Measurements from ENCODE around the gene RNF168. TPM values are rescaled to one million over a fixed set of nuclear protein-coding genes. Genes with fewer than 3 reads are reported as not detected.
"Not testable (repeated sequence)": the region's sequence is repeated elsewhere in the genome, so short reads cannot be mapped to it uniquely, and the experiment has no call there.

RNF168 gene
- total and polyA plus RNA-seq, 2 of the 4 experiments (the other 2 are of a cell fraction), result 2.5 to 15.2 TPM

DNA sequence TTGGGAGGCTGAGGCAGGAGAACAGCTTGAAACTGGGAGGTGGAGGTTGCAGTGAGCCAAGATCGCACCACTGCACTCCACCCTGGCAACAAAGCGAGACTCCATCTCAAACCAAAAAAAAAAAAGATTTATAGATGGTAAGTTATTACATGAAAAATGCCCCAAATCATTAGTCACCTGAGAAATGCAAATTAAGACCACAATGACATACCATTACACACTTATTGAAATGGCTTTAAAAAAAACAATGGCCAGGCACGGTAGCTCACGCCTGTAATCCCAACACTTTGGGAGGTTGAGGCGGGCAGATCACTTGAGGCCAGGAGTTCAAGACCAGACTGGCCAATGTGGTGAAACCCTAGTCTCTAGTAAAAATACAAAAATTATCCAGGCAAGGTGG lies 81.9 kb downstream of the RNF168 start:
- H3K27me3 ChIP-seq (ENCODE audit: control insufficient read depth, insufficient read depth, low read length); H2BK20ac ChIP-seq (ENCODE audit: low read depth, low read length); H3K23ac ChIP-seq (ENCODE audit: low read depth, low read length); H3K4me2 ChIP-seq (ENCODE audit: low read depth, low read length); intact Hi-C loops (cut with micrococcal nuclease); H3K9me3 ChIP-seq (ENCODE audit: control insufficient read depth, insufficient read depth, low read length); H3K4ac ChIP-seq (ENCODE audit: low read depth, low read length); H3K27ac ChIP-seq (ENCODE audit: insufficient read depth, low read length); H3K14ac ChIP-seq (replicated peaks; ENCODE audit: low read depth, low read length); H3K4me3 ChIP-seq (ENCODE audit: insufficient read depth, low read depth, low read length); H3K36me3 ChIP-seq (ENCODE audit: control insufficient read depth, insufficient read depth, low read length); H4K8ac ChIP-seq (ENCODE audit: low read depth in 2 of 2, low read length in 2 of 2); H3K18ac ChIP-seq (ENCODE audit: low read depth, low read length); H3K9ac ChIP-seq (ENCODE audit: low read depth, low read length); H2BK15ac ChIP-seq (ENCODE audit: low read depth, low read length); H4K5ac ChIP-seq (ENCODE audit: low read depth, low read length); H2AFZ ChIP-seq (replicated peaks; ENCODE audit: low read length, poor library complexity); BruUV-seq (replicated peaks); H2AK5ac ChIP-seq (ENCODE audit: low read depth, low read length); in situ Hi-C loops (cut with MboI; ENCODE audit: low sequenced_read_pairs); H3K4me1 ChIP-seq (ENCODE audit: control insufficient read depth, insufficient read depth, low read length); H2AK9ac ChIP-seq (replicated peaks; ENCODE audit: low read depth, low read length, poor library complexity); DNase-seq; dilution Hi-C loops (cut with HindIII; ENCODE audit: low sequenced_read_pairs, unreplicated experiment); POLR2A ChIA-PET (ENCODE audit: unreplicated experiment); H4K91ac ChIP-seq (ENCODE audit: insufficient read depth, low read depth, low read length); H3K9me1 ChIP-seq (ENCODE audit: insufficient read depth, low read length); ATAC-seq (ENCODE audit: low read depth); H2BK120ac ChIP-seq (ENCODE audit: low read depth, low read length); H3K56ac ChIP-seq (ENCODE audit: extremely low read depth, insufficient read depth, low read length); H2BK5ac ChIP-seq (ENCODE audit: low read depth, low read length, poor library complexity, severe bottlenecking): not testable (repeated sequence)
- H4K20me1 ChIP-seq (ENCODE audit: insufficient read depth, low read length), result peaks cover 88% of the 10 kb centered on the region
- CTCF ChIA-PET, result interaction anchor here (0.9 kb wide), 1 partner anchor 32 kb away, joined by 4 read pairs; no protein-coding TSS in a partner anchor
- 95% methylated on average over 3 of the region's 5 CpGs; no CpG with 5 or more reads in 1 of the 2 experiments for WGBS, 2 experiments (ENCODE audit: extremely low coverage in 2 of 2, insufficient read length in 1 of 2)
- H3K79me1 ChIP-seq (ENCODE audit: low read depth in 1 of 2, low read length in 2 of 2), result peaks cover 22 to 84% of the 10 kb centered on the region in 2 experiments

All from IMR-90 (cell line).